ENCODE results near the gene AP3S2. TPM values are rescaled to one million over a fixed set of nuclear protein-coding genes. Genes with fewer than 3 reads are reported as not detected.
A peak's percentile ranks its signal among the peaks of the same experiment; 100 is the strongest.

Gene AP3S2
- total RNA-seq, 1 donor = 73.0 TPM

DNA sequence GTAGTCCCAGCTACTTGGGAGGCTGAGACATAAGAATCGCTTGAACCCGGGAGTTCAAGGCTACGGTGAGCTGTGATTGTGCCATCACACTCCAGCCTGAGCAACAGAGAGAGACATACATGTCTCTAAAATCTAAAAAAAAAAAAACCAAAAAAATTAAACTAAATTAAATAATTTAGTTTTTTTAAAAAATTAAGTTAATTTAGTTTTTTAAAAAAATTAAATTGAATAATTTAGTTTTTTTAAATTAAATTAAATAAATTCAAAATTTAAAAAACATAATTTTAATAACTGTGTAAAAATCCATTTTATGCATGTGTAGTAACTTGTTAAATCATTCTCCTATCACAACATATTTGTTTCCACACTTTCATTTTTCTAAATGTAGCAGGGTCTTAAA lies 39.1 kb upstream of the AP3S2 start:
- DNase-seq (ENCODE audit: low read depth) = no peak
- TF ChIP-seq CTCF (IDR thresholded peaks at IDR 0.05; ENCODE audit: insufficient read depth, low read depth, low read length) = no peak
- H3K4me3 ChIP-seq (ENCODE audit: low read depth, low read length) = no peak overlapping the region

DNA sequence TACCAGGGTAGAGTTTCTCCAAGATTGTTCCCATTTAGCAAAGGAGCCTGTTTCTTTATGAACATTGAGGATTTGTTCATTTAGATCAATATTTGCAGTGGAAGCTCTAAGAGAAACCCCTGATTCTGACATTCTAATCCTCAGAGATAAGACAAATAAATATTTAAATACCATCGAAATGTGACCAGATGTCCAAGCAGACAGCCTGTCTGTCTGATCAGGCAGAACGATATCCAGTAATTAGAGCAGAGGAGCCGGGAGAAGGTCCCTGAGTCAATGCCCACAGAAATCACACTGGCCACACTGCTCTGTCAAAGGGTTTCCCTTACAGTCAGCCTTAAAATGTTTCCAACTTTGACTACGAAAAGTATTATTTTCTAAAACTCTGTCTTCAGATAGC lies 34.6 kb upstream of the AP3S2 start:
- no peak for DNase-seq (ENCODE audit: low read depth)
- H3K4me3 ChIP-seq (ENCODE audit: low read depth, low read length) = no peak overlapping the region
- no peak for TF ChIP-seq CTCF (IDR thresholded peaks at IDR 0.05; ENCODE audit: insufficient read depth, low read depth, low read length)

DNA sequence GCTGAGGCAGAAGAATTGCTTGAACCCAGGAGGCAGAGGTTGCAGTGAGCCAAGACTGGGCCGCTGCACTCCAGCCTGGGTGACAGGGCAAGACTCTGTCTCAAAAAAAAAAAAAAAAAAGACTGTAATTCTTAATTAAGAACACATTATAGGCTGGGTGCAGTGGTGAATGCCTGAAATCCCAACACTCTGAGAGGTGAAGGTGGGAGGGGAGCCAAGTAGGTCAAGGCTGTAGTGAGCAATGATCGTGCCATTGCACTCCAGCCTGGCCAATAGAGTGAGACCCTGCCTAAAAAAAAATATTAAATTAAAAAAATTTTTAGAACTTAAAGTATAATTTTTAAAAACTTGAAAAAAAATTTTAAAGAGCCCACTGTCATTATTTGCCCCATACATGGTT lies 32.4 kb upstream of the AP3S2 start:
- no peak for DNase-seq (ENCODE audit: low read depth)
- no peak for TF ChIP-seq CTCF (IDR thresholded peaks at IDR 0.05; ENCODE audit: insufficient read depth, low read depth, low read length)
- H3K4me3 ChIP-seq (ENCODE audit: low read depth, low read length) = no peak overlapping the region

DNA sequence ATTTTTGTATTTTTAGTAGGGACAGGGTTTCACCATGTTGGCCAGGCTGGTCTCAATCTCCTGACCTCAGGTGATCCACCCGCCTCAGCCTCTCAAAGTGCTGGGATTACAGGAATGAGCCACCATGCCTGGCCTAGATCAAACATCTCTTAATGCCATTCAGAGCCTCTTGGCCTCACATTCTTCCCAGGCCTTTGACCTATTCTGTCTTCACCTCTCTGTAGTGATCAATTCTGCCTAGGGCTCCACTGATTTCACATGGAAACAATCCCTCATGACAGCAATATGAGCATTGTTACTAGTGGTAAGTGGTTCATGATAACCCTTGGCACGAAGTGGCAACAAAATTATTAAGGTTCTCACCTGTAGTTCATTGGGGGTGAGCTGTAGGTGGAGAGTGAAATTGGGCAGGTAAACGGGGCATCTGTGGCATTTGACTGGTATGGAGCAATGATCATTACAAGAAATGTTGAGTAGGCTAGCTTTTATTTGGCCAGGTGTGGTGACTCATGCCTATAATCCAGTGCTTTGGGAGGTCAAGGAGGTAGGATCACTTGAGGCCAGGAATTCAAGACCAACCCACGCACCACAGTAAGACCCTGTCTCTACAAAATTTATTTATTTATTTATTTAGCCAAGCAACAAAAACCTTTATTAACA lies 23.8 kb upstream of the AP3S2 start:
- DNase-seq (ENCODE audit: low read depth) = no peak
- TF ChIP-seq CTCF (IDR thresholded peaks at IDR 0.05; ENCODE audit: insufficient read depth, low read depth, low read length) = no peak
- H3K4me3 ChIP-seq (ENCODE audit: low read depth, low read length) = no peak overlapping the region

GRCh38 chr15:89916660-89917059 lies 22.9 kb upstream of the AP3S2 start:
- no peak overlapping the region for H3K4me3 ChIP-seq (ENCODE audit: low read depth, low read length)
- DNase-seq (ENCODE audit: low read depth) = no peak
- TF ChIP-seq CTCF (IDR thresholded peaks at IDR 0.05; ENCODE audit: insufficient read depth, low read depth, low read length) = no peak

GRCh38 chr15:89912674-89913396 lies 19.0 kb upstream of the AP3S2 start, which contains the start of gene ARPIN:
TSS of gene ARPIN (minus strand) at chr15:89912952. CDS start at chr15:89912835, 117 bp downstream.
- DNase-seq (ENCODE audit: low read depth) = peak; percentile 56
- H3K4me3 ChIP-seq (ENCODE audit: low read depth, low read length) = peak within 1 kb of the TSS; percentile 78
- no peak for TF ChIP-seq CTCF (IDR thresholded peaks at IDR 0.05; ENCODE audit: insufficient read depth, low read depth, low read length)
